Measurements from ENCODE around the gene DRC7.

DRC7 gene

DNA sequence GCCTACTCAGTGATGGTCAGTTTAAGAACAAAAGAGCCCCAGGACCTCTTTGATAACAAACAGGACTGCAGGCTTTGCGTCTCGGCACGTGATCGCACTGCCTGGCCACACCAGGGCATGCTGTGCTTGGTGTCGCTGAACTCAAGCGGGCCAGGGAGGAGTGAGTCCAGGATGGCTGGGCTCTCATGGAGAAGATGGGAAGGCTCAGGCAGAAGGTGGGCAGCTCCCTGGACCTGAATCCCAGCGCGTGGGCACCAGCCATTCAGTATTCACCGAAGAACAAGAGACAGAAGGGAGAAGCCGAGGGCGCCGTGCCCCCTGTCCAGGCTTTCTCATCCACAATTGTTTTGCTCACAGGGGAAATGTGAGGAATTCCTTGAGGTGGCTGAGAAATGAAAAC is 52.9 kb downstream of the DRC7 start:
- ChIA-PET CTCF (interaction anchor here (1.8 kb wide), 1 partner anchor 10 kb away, joined by 6 read pairs; no protein-coding TSS in a partner anchor), POLR2A (interaction anchor here (1.5 kb wide), 1 partner anchor 12 kb away, joined by 4 read pairs; the partner anchor contains the start of gene KATNB1)
- DNase-seq (ENCODE audit: extremely low spot score), result no peak
- no peak for TF ChIP-seq HDGF (IDR thresholded peaks at IDR 0.05; ENCODE audit: borderline replicate concordance)
- no peak for TF ChIP-seq SUZ12 (IDR thresholded peaks at IDR 0.05)
- no peak for TF ChIP-seq FOXK2 (IDR thresholded peaks at IDR 0.05)
- no peak for TF ChIP-seq TARDBP (IDR thresholded peaks at IDR 0.05)
- no peak for TF ChIP-seq LEF1 (IDR thresholded peaks at IDR 0.05; ENCODE audit: borderline replicate concordance)
- TF ChIP-seq, protein P1, sequence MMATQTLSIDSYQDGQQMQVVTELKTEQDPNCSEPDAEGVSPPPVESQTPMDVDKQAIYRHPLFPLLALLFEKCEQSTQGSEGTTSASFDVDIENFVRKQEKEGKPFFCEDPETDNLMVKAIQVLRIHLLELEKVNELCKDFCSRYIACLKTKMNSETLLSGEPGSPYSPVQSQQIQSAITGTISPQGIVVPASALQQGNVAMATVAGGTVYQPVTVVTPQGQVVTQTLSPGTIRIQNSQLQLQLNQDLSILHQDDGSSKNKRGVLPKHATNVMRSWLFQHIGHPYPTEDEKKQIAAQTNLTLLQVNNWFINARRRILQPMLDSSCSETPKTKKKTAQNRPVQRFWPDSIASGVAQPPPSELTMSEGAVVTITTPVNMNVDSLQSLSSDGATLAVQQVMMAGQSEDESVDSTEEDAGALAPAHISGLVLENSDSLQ (IDR thresholded peaks at IDR 0.05), result no peak
- no peak for TF ChIP-seq FOXM1 (IDR thresholded peaks at IDR 0.05; ENCODE audit: borderline replicate concordance)
- no peak for TF ChIP-seq ARNT (IDR thresholded peaks at IDR 0.05)
- TF ChIP-seq CTBP1 (IDR thresholded peaks at IDR 0.05; ENCODE audit: borderline replicate concordance), result no peak
- no peak for TF ChIP-seq BHLHE40 (IDR thresholded peaks at IDR 0.05; ENCODE audit: borderline replicate concordance)
- no peak for TF ChIP-seq ELF4 (IDR thresholded peaks at IDR 0.05)
- TF ChIP-seq NFRKB (IDR thresholded peaks at IDR 0.05), result no peak
- no peak for TF ChIP-seq ZNF384 (IDR thresholded peaks at IDR 0.05)
- no peak for TF ChIP-seq SP1 (IDR thresholded peaks at IDR 0.05)
- TF ChIP-seq L3MBTL2 (conservative IDR thresholded peaks at IDR 0.05), result no peak
- no peak for TF ChIP-seq FOXA1 (IDR thresholded peaks at IDR 0.05)

DNA sequence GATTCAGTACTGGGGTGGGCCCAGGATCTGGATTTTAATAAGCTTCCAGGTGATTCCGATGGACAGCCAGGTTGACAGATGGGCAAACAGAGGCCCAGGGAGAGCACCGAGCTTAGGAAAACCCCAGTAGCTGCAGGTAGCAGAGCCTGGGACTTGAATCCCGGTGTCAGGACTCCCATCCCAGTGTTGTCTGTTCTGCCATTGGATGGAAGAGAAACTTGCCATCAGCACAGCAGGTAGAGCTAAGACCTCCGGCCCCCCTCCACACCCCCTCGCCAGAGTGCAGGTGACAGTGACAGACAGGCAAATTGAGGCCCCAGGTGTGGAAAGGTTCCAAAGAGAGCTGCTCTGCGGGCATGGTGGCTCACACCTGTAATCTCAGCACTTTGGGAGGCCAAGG is 53.4 kb downstream of the DRC7 start:
- no peak for DNase-seq (ENCODE audit: extremely low spot score)
- ChIA-PET CTCF (interaction anchor here (1.8 kb wide), 1 partner anchor 9 kb away, joined by 6 read pairs; no protein-coding TSS in a partner anchor), POLR2A (interaction anchor here (1.5 kb wide), 1 partner anchor 13 kb away, joined by 4 read pairs; the partner anchor contains the start of gene KATNB1)
- TF ChIP-seq ZNF384 (IDR thresholded peaks at IDR 0.05) (no peak), ELF4 (IDR thresholded peaks at IDR 0.05) (no peak), NFRKB (IDR thresholded peaks at IDR 0.05) (no peak), FOXK2 (IDR thresholded peaks at IDR 0.05) (no peak), HDGF (IDR thresholded peaks at IDR 0.05; ENCODE audit: borderline replicate concordance) (no peak), TARDBP (IDR thresholded peaks at IDR 0.05) (no peak), FOXA1 (IDR thresholded peaks at IDR 0.05) (no peak), CTBP1 (IDR thresholded peaks at IDR 0.05; ENCODE audit: borderline replicate concordance) (no peak), L3MBTL2 (conservative IDR thresholded peaks at IDR 0.05) (no peak), BHLHE40 (IDR thresholded peaks at IDR 0.05; ENCODE audit: borderline replicate concordance) (no peak), FOXM1 (IDR thresholded peaks at IDR 0.05; ENCODE audit: borderline replicate concordance) (no peak), ARNT (IDR thresholded peaks at IDR 0.05) (no peak), SUZ12 (IDR thresholded peaks at IDR 0.05) (no peak), SP1 (IDR thresholded peaks at IDR 0.05) (no peak), LEF1 (IDR thresholded peaks at IDR 0.05; ENCODE audit: borderline replicate concordance) (no peak)
- TF ChIP-seq, protein P1 (IDR thresholded peaks at IDR 0.05), result no peak

DNA sequence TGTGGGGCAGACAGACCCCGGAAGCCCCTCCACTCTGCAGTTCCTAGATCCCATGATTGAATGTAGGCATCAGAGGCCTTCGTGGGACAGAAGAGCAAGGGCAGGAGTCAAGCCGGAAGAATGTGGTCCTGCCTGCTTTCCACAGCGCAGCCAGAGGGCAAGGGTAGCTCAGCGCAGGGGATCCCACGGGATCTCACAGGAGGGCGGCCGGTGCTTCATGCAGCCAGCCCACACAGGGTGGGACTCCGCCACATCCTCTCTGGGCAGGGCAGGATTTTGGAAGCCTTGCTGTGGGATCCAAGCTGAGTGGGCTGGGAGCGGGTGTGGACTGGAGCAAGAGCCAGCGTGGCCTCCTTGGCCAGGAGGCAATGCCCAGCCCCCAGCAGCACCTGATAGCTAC is 54.0 kb downstream of the DRC7 start:
- CTCF ChIA-PET, result interaction anchor here (1.8 kb wide), 1 partner anchor 9 kb away, joined by 6 read pairs; no protein-coding TSS in a partner anchor
- DNase-seq (ENCODE audit: extremely low spot score), result no peak
- TF ChIP-seq BHLHE40 (IDR thresholded peaks at IDR 0.05; ENCODE audit: borderline replicate concordance), result no peak
- TF ChIP-seq, protein P1 (IDR thresholded peaks at IDR 0.05), result no peak
- TF ChIP-seq LEF1 (IDR thresholded peaks at IDR 0.05; ENCODE audit: borderline replicate concordance), result no peak
- no peak for TF ChIP-seq SUZ12 (IDR thresholded peaks at IDR 0.05)
- TF ChIP-seq ZNF384 (IDR thresholded peaks at IDR 0.05), result no peak
- TF ChIP-seq CTBP1 (IDR thresholded peaks at IDR 0.05; ENCODE audit: borderline replicate concordance), result no peak
- TF ChIP-seq FOXK2 (IDR thresholded peaks at IDR 0.05), result no peak
- no peak for TF ChIP-seq SP1 (IDR thresholded peaks at IDR 0.05)
- no peak for TF ChIP-seq FOXA1 (IDR thresholded peaks at IDR 0.05)
- no peak for TF ChIP-seq TARDBP (IDR thresholded peaks at IDR 0.05)
- no peak for TF ChIP-seq ELF4 (IDR thresholded peaks at IDR 0.05)
- TF ChIP-seq L3MBTL2 (conservative IDR thresholded peaks at IDR 0.05), result no peak
- no peak for TF ChIP-seq ARNT (IDR thresholded peaks at IDR 0.05)
- TF ChIP-seq NFRKB (IDR thresholded peaks at IDR 0.05), result no peak
- no peak for TF ChIP-seq FOXM1 (IDR thresholded peaks at IDR 0.05; ENCODE audit: borderline replicate concordance)
- no peak for TF ChIP-seq HDGF (IDR thresholded peaks at IDR 0.05; ENCODE audit: borderline replicate concordance)
- POLR2A ChIA-PET, result interaction anchor here (1.5 kb wide), 1 partner anchor 13 kb away, joined by 4 read pairs; the partner anchor contains the start of gene KATNB1

DNA sequence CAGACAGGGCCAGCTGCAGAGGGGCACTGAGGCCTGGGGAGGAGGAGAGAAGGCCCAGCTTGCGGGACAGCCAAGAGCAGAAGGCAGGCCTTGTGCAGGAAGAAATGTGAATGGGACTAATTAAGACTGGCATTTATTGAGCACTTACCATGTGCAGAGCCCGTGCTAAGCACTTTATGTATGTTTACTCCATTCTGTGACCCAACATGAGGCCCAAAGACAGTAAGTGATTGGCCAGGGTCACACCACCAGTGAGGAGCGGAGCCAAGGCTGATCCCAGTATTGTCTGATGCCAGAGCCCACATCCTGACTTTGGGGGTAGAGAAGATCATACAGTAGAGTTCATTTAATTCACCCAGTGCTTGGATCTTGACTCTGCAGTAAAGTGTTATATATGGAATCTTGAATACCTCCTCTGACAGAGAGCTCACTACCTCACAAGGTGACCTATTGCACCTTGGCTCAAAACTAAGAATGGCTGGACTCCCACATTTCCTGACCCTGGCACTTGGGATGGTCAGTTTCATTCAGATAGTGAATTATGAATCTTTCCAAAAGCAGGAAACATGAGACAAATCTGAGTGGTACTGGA is 54.6 kb downstream of the DRC7 start:
- ChIA-PET CTCF (interaction anchor here (1.8 kb wide), 1 partner anchor 8 kb away, joined by 6 read pairs; no protein-coding TSS in a partner anchor), POLR2A (interaction anchor here (1.5 kb wide), 1 partner anchor 14 kb away, joined by 4 read pairs; the partner anchor contains the start of gene KATNB1)
- no peak for TF ChIP-seq ELF4 (IDR thresholded peaks at IDR 0.05)
- TF ChIP-seq NFRKB (IDR thresholded peaks at IDR 0.05), result no peak
- TF ChIP-seq TARDBP (IDR thresholded peaks at IDR 0.05), result no peak
- no peak for TF ChIP-seq L3MBTL2 (conservative IDR thresholded peaks at IDR 0.05)
- no peak for TF ChIP-seq ZNF384 (IDR thresholded peaks at IDR 0.05)
- TF ChIP-seq HDGF (IDR thresholded peaks at IDR 0.05; ENCODE audit: borderline replicate concordance), result no peak
- TF ChIP-seq FOXK2 (IDR thresholded peaks at IDR 0.05), result no peak
- TF ChIP-seq, protein P1 (IDR thresholded peaks at IDR 0.05), result no peak
- no peak for TF ChIP-seq CTBP1 (IDR thresholded peaks at IDR 0.05; ENCODE audit: borderline replicate concordance)
- no peak for TF ChIP-seq FOXM1 (IDR thresholded peaks at IDR 0.05; ENCODE audit: borderline replicate concordance)
- no peak for TF ChIP-seq ARNT (IDR thresholded peaks at IDR 0.05)
- TF ChIP-seq BHLHE40 (IDR thresholded peaks at IDR 0.05; ENCODE audit: borderline replicate concordance), result no peak
- TF ChIP-seq FOXA1 (IDR thresholded peaks at IDR 0.05), result no peak
- TF ChIP-seq LEF1 (IDR thresholded peaks at IDR 0.05; ENCODE audit: borderline replicate concordance), result no peak
- TF ChIP-seq SUZ12 (IDR thresholded peaks at IDR 0.05), result no peak
- TF ChIP-seq SP1 (IDR thresholded peaks at IDR 0.05), result no peak
- no peak for DNase-seq (ENCODE audit: extremely low spot score)
